DMS 273 (cell line): Measurements from ENCODE around the gene EIF2D.
A peak's percentile ranks its signal among the peaks of the same experiment; 100 is the strongest.

ENCODE experiments used
- DNase-seq: peaks from one replicate; lab custom pipeline; 2025; ENCODE audit not compliant: unreplicated experiment; lab: John Stamatoyannopoulos, UW

The EIF2D gene

GRCh38 chr1:206573319-206573718 lies 38.9 kb downstream of the EIF2D start:
- DNase-seq, result no peak

DNA sequence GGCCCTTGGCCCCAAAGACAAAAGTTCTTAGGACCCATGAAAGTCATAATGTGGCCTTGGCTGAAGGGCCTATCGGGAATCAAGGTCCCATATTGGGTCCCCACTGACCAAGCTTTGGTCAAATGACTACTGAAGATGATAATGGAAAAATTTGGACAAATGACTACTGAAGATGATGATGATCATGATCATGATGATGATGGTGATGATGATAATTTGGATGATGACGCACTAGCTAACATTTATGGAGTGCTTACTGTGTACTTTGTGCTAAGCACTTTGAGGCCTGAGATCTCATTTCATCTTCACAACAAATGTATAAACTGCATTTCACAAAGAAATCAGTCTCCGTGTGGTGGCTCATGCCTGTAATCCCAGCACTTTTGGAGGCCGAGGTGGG lies 39.4 kb downstream of the EIF2D start:
- DNase-seq, result no peak

DNA sequence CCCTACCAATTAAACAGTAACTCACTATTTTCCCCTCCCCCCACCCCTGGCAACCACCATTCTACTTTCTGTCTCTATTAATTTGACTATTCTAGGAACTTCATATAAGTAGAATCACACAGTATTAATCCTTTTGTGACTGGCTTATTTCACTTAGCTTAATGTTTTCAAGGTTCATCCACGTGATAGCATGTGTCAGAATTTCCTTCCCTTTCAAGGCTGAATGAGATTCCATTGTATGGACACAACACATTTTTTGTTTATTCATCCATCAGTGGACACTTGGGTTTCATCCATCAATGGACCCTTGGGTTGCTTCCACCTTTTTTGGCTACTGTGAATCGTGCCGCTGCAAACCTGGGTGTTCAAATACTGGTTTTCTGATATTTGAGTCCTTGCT lies 41.7 kb downstream of the EIF2D start:
- DNase-seq, result no peak

DNA sequence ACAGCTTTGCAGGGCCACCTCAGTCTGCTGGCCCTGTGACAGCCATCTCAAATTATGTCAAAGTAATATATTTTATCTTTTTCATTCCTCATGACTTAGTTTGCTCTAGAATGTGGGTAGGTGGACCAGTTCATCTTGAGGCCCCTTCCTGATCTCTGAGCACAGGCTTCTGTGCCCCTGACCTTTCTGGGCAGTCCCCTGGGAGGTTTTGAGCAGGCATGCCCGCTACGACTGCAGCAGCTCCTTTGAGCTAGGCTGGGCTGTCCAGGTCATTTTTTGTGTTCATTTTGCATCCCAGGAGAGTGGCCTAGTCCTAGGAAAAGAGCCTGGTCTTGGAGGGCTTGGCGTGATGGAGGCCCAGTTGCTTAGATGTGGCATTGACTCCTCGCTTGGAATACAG lies 42.7 kb downstream of the EIF2D start:
- DNase-seq, result no peak

DNA sequence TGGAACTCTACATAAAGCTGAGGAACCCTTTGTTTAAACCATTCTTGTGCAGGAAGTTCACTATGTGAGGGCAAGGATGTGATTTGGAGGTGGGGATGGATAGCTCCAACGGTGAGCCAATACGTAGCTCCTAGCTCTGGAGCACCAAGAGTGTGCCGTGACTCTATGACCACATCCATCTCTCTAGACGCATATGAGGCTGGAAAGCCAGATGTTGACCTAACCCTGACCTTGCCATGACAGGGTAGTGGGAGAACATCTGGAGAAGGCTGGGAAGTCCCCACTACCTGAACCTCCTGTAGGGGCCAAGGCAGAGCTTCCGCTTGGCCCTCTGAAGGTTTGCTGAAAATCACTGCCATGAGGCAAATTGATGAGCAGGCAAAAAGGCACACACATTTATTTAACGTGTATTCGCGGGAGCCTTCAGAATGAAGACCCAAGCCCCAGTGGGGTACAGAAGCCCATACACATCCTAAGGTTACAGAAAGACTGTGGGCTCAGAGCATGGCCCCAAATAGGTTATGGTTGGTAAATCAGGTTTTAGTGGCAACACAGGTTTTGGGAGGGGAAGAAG lies 43.4 kb downstream of the EIF2D start:
- no peak for DNase-seq

DNA sequence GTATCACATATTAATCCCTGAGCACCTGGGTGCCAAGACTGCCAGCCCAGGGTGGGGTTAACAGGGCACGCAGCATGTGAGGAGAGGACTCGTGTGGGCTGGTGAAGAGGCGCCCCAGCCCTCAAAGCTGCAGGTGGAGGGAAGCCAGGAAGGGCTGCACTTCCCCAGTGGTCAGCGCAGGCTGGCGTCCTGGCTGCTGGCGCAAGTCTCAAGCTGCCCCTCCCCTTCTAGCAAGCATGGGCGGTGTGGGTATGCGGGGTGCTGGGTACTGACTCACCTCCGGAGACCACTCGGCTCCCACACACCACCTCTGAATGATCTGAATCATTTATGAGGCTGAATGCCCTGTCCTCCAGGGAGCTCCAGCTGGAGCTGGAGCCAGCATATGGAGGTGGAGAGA lies 44.0 kb downstream of the EIF2D start:
- DNase-seq, result no peak

DNA sequence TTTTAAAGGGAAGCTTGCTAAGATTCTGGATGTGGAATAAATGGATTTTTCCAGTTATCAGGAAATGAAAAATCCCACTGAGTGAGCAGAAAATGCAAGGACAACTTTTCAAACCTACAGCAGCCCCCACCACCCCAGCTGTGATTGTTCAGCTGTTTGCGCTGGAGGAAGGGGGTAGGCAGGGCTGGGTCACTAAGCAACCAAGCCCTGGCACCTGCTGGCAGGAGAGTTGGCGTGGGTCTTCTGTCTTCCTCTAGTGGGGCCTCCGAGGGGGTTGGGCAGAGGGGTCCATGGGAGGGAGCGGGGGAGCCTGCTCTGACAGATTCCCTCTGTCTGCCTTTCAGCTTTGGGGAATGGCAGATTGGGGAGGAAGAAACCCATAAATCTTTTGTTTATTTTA lies 45.3 kb downstream of the EIF2D start:
- DNase-seq, result no peak

GRCh38 chr1:206565995-206566394 lies 46.3 kb downstream of the EIF2D start:
- DNase-seq, result no peak

- no peak for DNase-seq
Observed at GRCh38 chr1:206563367-206564207, 48.7 kb downstream of the EIF2D start.

GRCh38 chr1:206560007-206560716 lies 52.1 kb downstream of the EIF2D start:
- DNase-seq, result no peak

GRCh38 chr1:206559672-206559995 lies 52.6 kb downstream of the EIF2D start:
- DNase-seq, result no peak

GRCh38 chr1:206558794-206559671 lies 53.2 kb downstream of the EIF2D start:
- DNase-seq, result no peak

DNA sequence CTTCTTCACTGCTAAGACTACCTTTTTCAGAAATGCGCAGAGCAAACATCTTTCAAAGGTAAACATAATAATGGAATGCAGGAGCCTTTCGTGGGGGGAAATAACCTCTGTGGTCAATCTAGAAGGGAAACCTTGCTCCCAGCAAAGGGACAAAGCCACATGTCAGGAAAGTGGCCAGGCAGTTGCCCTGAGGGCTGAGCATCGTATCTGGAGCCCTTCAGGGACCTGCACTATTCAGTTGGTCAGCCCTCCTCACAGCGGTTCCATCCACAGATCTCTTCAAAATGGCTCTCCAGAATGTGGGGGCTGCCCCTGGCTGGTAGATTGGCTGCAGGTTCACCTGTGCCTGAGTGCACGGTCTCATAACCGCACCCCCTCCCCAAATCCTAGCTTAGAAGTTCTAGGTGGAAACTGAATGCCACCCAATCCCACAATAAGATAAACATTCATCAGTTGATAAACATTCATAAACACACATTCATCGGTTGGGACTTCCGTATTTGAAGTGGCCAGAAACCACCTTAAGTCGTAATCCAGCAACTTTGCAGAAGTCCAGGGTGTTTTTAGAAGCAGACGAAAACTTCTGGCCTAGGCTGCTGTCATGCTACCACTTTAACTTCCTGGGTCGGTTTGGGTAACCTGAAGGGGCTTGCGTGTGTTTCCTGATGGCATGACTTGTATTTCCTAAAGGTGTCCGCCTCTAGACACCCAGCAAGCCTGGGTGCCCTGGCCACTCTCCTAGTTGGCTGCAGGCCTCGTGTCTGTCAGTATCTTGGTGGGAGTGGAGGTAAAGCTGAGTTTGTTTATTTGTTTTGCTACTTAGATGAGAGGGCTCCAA lies 54.4 kb downstream of the EIF2D start:
- no peak for DNase-seq

- DNase-seq, result peak; percentile 73
Observed at GRCh38 chr1:206556750-206557635, 55.3 kb downstream of the EIF2D start.

GRCh38 chr1:206556047-206556749 lies 56.1 kb downstream of the EIF2D start:
- DNase-seq, result no peak

- no peak for DNase-seq
Observed at GRCh38 chr1:206555473-206555935, 56.8 kb downstream of the EIF2D start.

- no peak for DNase-seq
Observed at GRCh38 chr1:206554701-206555472, 57.4 kb downstream of the EIF2D start.

DNA sequence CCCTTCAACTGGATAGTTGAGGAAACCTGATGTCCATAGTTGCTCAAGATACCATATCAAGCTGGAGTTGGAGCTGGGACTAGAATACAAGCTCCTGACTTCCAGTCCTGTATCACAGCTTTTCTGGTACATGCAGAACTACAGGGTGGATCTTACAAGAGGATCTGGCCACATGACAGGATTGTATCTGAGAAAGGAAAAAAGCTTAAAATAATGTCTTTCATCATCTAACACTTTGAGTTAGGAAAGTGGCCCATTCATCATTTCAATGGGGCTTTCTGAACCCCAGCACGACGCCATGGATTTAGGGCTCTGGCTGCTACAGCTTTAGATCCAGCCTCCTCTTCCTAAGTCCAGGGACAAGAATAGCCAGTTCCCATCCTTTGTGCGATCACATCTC lies 58.1 kb downstream of the EIF2D start:
- DNase-seq, result no peak
